ENCODE measurements around the gene GPC6. TPM values are rescaled to one million over a fixed set of nuclear protein-coding genes. Genes with fewer than 3 reads are reported as not detected.

GPC6 gene
- total RNA-seq, 6 donors from 2014 or later, result 1.3 to 7.3 (median 3.4) TPM

- WGBS, 2 donors, result 83 to 93% methylated on average over 1 of the region's 1 CpG
- Histone ChIP-seq H3K27ac (no peak overlapping the region), H3K36me3 (no peaks in the 10 kb centered on the region), H3K4me1 (no peaks in the 10 kb centered on the region), H3K9me3 (no peaks in the 10 kb centered on the region), H3K4me3 (no peak overlapping the region), H3K27me3 (no peaks in the 10 kb centered on the region)
- TF ChIP-seq POLR2A (IDR thresholded peaks at IDR 0.05) (no peak), POLR2AphosphoS5 (IDR thresholded peaks at IDR 0.05) (no peak), EP300 (IDR thresholded peaks at IDR 0.05) (no peak)
- TF ChIP-seq, protein P1, sequence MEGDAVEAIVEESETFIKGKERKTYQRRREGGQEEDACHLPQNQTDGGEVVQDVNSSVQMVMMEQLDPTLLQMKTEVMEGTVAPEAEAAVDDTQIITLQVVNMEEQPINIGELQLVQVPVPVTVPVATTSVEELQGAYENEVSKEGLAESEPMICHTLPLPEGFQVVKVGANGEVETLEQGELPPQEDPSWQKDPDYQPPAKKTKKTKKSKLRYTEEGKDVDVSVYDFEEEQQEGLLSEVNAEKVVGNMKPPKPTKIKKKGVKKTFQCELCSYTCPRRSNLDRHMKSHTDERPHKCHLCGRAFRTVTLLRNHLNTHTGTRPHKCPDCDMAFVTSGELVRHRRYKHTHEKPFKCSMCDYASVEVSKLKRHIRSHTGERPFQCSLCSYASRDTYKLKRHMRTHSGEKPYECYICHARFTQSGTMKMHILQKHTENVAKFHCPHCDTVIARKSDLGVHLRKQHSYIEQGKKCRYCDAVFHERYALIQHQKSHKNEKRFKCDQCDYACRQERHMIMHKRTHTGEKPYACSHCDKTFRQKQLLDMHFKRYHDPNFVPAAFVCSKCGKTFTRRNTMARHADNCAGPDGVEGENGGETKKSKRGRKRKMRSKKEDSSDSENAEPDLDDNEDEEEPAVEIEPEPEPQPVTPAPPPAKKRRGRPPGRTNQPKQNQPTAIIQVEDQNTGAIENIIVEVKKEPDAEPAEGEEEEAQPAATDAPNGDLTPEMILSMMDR (IDR thresholded peaks at IDR 0.05), result no peak
- DNase-seq (no peak), ATAC-seq (ENCODE audit: low FRiP score in 2 of 2) (no peak)
Observed at GRCh38 chr13:94414141-94414540, 1187.5 kb downstream of the GPC6 start.

GRCh38 chr13:94414708-94415107, 1188.1 kb downstream of the GPC6 start:
- ATAC-seq (ENCODE audit: low FRiP score in 2 of 2) (no peak), DNase-seq (no peak)
- 32 to 37% methylated on average over 4 of the region's 4 CpGs for WGBS, 2 donors
- H3K27me3 ChIP-seq, result no peaks in the 10 kb centered on the region
- H3K4me3 ChIP-seq, result no peak overlapping the region
- H3K4me1 ChIP-seq, result no peaks in the 10 kb centered on the region
- H3K9me3 ChIP-seq, result no peaks in the 10 kb centered on the region
- TF ChIP-seq, protein P1 (IDR thresholded peaks at IDR 0.05), result no peak
- TF ChIP-seq POLR2A (IDR thresholded peaks at IDR 0.05) (no peak), POLR2AphosphoS5 (IDR thresholded peaks at IDR 0.05) (no peak), EP300 (IDR thresholded peaks at IDR 0.05) (no peak)
- H3K27ac ChIP-seq, result no peak overlapping the region
- H3K36me3 ChIP-seq, result no peaks in the 10 kb centered on the region

DNA sequence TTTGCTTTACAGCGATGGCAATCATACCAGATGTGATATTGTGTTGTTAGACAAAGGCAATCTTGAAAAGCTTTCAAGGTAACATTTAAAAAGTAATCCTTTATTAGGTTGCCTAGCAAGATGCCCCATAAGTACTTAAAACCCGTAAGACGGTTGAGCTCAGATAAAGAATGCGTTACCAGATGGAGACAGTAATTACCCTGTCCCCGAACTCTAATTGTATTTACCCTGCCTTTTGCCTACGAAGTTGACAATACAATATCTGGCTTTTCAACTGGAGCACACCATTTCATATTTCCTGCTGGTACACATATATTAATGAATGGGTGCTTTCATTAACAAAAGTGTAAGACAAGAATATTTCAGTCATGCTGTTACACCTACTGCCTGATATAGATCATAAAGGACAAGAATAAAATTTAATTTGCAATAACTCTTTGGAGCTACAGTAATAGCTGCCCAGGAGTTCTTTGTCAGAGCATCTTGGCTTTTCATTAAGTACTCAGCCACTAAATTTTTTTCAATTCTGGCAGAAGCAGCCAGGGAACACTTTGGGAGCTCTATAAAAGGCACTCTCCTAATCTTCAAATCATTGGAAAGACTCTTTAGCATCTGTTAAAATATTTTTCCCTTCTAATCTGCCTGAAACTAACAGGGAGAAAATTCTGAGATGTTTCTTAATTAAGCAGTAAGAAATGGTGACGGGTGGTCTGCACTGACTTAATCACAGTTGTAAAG, 1189.1 kb downstream of the GPC6 start:
- no peaks in the 10 kb centered on the region for H3K9me3 ChIP-seq
- no peaks in the 10 kb centered on the region for H3K27me3 ChIP-seq
- WGBS, 2 donors, result 49 to 53% methylated on average over 7 of the region's 7 CpGs
- no peaks in the 10 kb centered on the region for H3K4me1 ChIP-seq
- no peak for TF ChIP-seq EP300 (IDR thresholded peaks at IDR 0.05)
- TF ChIP-seq, protein P1 (IDR thresholded peaks at IDR 0.05), result no peak
- no peak for TF ChIP-seq POLR2A (IDR thresholded peaks at IDR 0.05)
- no peak for TF ChIP-seq POLR2AphosphoS5 (IDR thresholded peaks at IDR 0.05)
- H3K36me3 ChIP-seq, result no peaks in the 10 kb centered on the region
- DNase-seq (no peak), ATAC-seq (ENCODE audit: low FRiP score in 2 of 2) (no peak)
- H3K27ac ChIP-seq, result no peak overlapping the region
- H3K4me3 ChIP-seq, result no peak overlapping the region

DNA sequence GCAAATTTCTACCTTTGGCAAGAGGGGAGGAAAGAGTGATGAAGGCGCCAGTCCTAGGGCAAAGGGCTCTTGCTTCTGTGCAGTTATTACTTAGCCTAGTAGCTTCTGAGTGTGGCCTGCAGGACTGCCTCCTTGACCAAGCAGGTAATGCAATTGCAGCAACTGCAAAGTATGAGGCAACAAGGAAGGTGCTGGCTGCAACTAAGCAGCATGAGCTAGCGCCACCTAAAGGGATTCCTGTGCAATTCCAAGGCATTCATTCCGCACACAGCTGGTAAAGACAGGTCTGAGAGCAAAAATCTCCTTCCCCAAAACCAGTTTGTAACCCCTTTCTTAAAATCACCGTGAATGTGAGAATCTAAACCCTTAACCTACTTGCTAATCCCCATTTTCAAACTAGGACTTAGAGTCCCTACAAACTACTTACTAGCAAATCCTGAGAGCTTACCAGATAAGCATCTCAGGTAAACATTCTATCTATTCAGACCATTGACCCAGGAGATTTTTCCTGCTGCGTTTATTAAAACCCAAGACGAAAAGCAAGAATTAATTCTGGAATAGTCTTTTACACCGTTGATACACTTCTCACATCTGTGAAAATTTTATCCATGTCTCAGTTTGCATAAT, 1190.0 kb downstream of the GPC6 start:
- WGBS, 2 donors, result 57 to 61% methylated on average over 7 of the region's 7 CpGs
- Histone ChIP-seq H3K36me3 (no peaks in the 10 kb centered on the region), H3K27ac (no peak overlapping the region), H3K27me3 (no peaks in the 10 kb centered on the region), H3K4me1 (no peaks in the 10 kb centered on the region), H3K9me3 (peaks cover 0 to 3% (median 0%) of the 10 kb centered on the region in 4 donors), H3K4me3 (no peak overlapping the region)
- peak in 1 of 2 donors; percentile 36 for ATAC-seq (ENCODE audit: low FRiP score in 2 of 2)
- DNase-seq, result peak in 1 of 2 donors; percentile 34
- TF ChIP-seq, protein P1 (IDR thresholded peaks at IDR 0.05), result peak in 3 of 6 experiments; percentile 20 to 28 (median 27)
- TF ChIP-seq POLR2AphosphoS5 (IDR thresholded peaks at IDR 0.05), result no peak
